SIG-M5 treated with dmso at 0.1 percent for 504 hours (cell line): ENCODE results near the gene DDC.
"Not testable (repeated sequence)": the region's sequence is repeated elsewhere in the genome, so short reads cannot be mapped to it uniquely, and the experiment has no call there.

Source experiments
- DNase-seq: peaks from one replicate; lab custom pipeline; 2025; ENCODE audit not compliant: unreplicated experiment; lab: John Stamatoyannopoulos, UW

Gene DDC

GRCh38 chr7:50528266-50529092 lies 36.7 kb downstream of the DDC start:
- no peak for DNase-seq

GRCh38 chr7:50519350-50519749 lies 45.9 kb downstream of the DDC start:
- not testable (repeated sequence) for DNase-seq

GRCh38 chr7:50513166-50513871 lies 51.9 kb downstream of the DDC start:
- DNase-seq = no peak

- no peak for DNase-seq
These were observed 52.8 kb downstream of the DDC start for GRCh38 chr7:50512384-50512783.

- no peak for DNase-seq
These were observed 55.7 kb downstream of the DDC start for GRCh38 chr7:50509459-50509858.

GRCh38 chr7:50508471-50508943 lies 56.7 kb downstream of the DDC start:
- no peak for DNase-seq

- DNase-seq = no peak
These were observed 57.2 kb downstream of the DDC start for GRCh38 chr7:50507898-50508470.

GRCh38 chr7:50505553-50506210 lies 59.5 kb downstream of the DDC start:
- no peak for DNase-seq

- DNase-seq = no peak
These were observed 60.3 kb downstream of the DDC start for GRCh38 chr7:50504646-50505546.

GRCh38 chr7:50502947-50503346 lies 62.3 kb downstream of the DDC start:
- no peak for DNase-seq

GRCh38 chr7:50502001-50502684 lies 63.1 kb downstream of the DDC start:
- DNase-seq = no peak

GRCh38 chr7:50499092-50499491 lies 66.1 kb downstream of the DDC start:
- DNase-seq = no peak

GRCh38 chr7:50497968-50498367 lies 67.2 kb downstream of the DDC start:
- no peak for DNase-seq

GRCh38 chr7:50497068-50497642 lies 68.0 kb downstream of the DDC start:
- no peak for DNase-seq

GRCh38 chr7:50496569-50496968 lies 68.6 kb downstream of the DDC start:
- no peak for DNase-seq

GRCh38 chr7:50495746-50496145 lies 69.5 kb downstream of the DDC start:
- DNase-seq = no peak

- peak; percentile 3 for DNase-seq
These were observed 72.3 kb downstream of the DDC start for GRCh38 chr7:50492770-50493519.

GRCh38 chr7:50491943-50492342 lies 73.3 kb downstream of the DDC start:
- no peak for DNase-seq

- no peak for DNase-seq
These were observed 74.0 kb downstream of the DDC start for GRCh38 chr7:50491209-50491608.
